Measurements from ENCODE around the gene CHN1.
A peak's percentile ranks its signal among the peaks of the same experiment; 100 is the strongest.

Gene CHN1

DNA sequence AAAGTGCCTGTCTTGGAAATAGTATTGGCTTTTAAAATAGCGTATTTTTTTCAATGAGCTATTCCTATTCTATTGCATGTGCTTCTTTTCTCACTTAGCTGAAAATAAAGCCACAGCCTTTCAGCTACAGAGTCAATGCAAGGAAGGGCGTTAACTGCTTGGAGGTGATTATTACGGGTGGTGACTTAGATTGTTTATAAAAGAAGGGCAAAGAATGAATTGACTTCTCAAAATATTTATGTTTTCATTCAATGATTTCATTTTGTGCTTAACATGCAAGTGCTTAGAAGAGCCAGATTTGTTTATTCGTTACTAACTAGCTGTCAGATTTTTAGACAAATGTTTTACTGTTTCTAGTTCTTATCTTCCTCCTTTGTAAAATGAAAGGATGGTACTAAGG lies 2.8 kb upstream of the CHN1 start:
- Histone ChIP-seq H3K27me3 (ENCODE audit: insufficient read depth, low read depth) (0 out of 2 replicates have a peak, but pooled peaks cover 7% of the 10 kb centered on the region), H3K9ac (no peak overlapping the region)

DNA sequence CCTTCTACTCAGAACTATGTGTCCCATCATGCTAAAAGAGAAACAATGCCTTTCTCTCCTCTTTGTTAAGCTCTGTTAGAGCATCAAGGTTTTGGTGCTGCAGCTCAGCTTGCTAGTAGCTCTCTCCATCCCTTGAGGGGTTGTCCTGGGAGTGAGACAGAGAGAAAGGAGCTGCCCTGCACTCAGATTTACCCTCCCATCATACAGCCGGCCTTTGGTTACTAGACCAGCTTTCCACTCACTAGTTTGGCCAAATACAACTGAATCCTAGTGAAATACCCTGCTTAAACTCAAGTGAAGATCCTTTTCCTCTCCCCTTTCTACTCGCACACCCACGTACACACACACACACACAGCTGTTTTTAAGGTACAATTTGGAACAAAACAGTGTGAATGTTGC lies 2.3 kb upstream of the CHN1 start:
- Histone ChIP-seq H3K4me3 (IDR thresholded peaks at IDR 0.05; ENCODE audit: insufficient read depth, low read depth, low read length) (no peak overlapping the region), H3K9ac (no peak overlapping the region), H4K20me1 (ENCODE audit: insufficient read depth) (no peaks in the 10 kb centered on the region), H3K4me1 (ENCODE audit: low read depth, poor library complexity, severe bottlenecking) (peaks cover 14% of the 10 kb centered on the region), H2AFZ (ENCODE audit: low read depth) (no peak overlapping the region), H3K27me3 (ENCODE audit: insufficient read depth, low read depth) (0 out of 2 replicates have a peak, but pooled peaks cover 7% of the 10 kb centered on the region), H3K79me2 (ENCODE audit: insufficient read depth, low read depth) (no peaks in the 10 kb centered on the region), H3K36me3 (ENCODE audit: insufficient read depth) (no peaks in the 10 kb centered on the region), H3K4me2 (no peak overlapping the region), H3K27ac (no peak overlapping the region)
- TF ChIP-seq, protein P1, sequence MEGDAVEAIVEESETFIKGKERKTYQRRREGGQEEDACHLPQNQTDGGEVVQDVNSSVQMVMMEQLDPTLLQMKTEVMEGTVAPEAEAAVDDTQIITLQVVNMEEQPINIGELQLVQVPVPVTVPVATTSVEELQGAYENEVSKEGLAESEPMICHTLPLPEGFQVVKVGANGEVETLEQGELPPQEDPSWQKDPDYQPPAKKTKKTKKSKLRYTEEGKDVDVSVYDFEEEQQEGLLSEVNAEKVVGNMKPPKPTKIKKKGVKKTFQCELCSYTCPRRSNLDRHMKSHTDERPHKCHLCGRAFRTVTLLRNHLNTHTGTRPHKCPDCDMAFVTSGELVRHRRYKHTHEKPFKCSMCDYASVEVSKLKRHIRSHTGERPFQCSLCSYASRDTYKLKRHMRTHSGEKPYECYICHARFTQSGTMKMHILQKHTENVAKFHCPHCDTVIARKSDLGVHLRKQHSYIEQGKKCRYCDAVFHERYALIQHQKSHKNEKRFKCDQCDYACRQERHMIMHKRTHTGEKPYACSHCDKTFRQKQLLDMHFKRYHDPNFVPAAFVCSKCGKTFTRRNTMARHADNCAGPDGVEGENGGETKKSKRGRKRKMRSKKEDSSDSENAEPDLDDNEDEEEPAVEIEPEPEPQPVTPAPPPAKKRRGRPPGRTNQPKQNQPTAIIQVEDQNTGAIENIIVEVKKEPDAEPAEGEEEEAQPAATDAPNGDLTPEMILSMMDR (conservative IDR thresholded peaks at IDR 0.05; ENCODE audit: low read depth, low read length): no peak

More for the DNA sequence above, 2.8 kb upstream of the CHN1 start:
- H3K4me2 ChIP-seq: no peak overlapping the region
- no peak overlapping the region for H3K27ac ChIP-seq
- H3K79me2 ChIP-seq (ENCODE audit: insufficient read depth, low read depth): no peaks in the 10 kb centered on the region
- no peak overlapping the region for H2AFZ ChIP-seq (ENCODE audit: low read depth)
- no peaks in the 10 kb centered on the region for H3K36me3 ChIP-seq (ENCODE audit: insufficient read depth)
- H3K4me1 ChIP-seq (ENCODE audit: low read depth, poor library complexity, severe bottlenecking): peaks cover 14% of the 10 kb centered on the region
- H4K20me1 ChIP-seq (ENCODE audit: insufficient read depth): no peaks in the 10 kb centered on the region
- TF ChIP-seq, protein P1 (conservative IDR thresholded peaks at IDR 0.05; ENCODE audit: low read depth, low read length): no peak
- H3K4me3 ChIP-seq (IDR thresholded peaks at IDR 0.05; ENCODE audit: insufficient read depth, low read depth, low read length): no peak overlapping the region

DNA sequence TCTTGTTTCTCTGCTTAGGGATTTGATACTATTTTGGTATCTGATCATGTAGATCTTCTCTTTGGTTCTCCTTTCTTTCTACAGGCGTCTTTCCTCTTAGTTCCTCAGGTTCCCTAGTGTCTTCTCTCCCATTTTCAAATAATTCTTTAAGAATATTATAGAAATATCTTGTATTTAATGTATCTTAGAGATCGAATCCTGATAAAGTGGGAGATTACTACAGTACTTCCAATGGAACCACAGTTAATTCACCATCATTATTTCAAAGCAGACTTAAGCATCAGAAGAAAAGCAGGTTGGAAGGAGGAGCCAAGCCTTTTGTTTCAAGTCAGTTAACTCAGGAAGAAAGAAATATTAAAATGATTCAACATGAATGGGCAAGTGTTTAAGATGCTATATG lies 1.1 kb upstream of the CHN1 start:
- Histone ChIP-seq H3K9ac (no peak overlapping the region), H3K36me3 (ENCODE audit: insufficient read depth) (no peaks in the 10 kb centered on the region), H3K27me3 (ENCODE audit: insufficient read depth, low read depth) (0 out of 2 replicates have a peak, but pooled peaks cover 7% of the 10 kb centered on the region), H3K4me1 (ENCODE audit: low read depth, poor library complexity, severe bottlenecking) (peaks cover 14% of the 10 kb centered on the region), H3K4me2 (peak overlapping the region; percentile 71; the same call in 1 of the 2 replicates), H3K4me3 (IDR thresholded peaks at IDR 0.05; ENCODE audit: insufficient read depth, low read depth, low read length) (no peak overlapping the region), H2AFZ (ENCODE audit: low read depth) (no peak overlapping the region), H3K79me2 (ENCODE audit: insufficient read depth, low read depth) (no peaks in the 10 kb centered on the region), H3K27ac (no peak overlapping the region), H4K20me1 (ENCODE audit: insufficient read depth) (no peaks in the 10 kb centered on the region)
- TF ChIP-seq, protein P1 (conservative IDR thresholded peaks at IDR 0.05; ENCODE audit: low read depth, low read length): no peak

DNA sequence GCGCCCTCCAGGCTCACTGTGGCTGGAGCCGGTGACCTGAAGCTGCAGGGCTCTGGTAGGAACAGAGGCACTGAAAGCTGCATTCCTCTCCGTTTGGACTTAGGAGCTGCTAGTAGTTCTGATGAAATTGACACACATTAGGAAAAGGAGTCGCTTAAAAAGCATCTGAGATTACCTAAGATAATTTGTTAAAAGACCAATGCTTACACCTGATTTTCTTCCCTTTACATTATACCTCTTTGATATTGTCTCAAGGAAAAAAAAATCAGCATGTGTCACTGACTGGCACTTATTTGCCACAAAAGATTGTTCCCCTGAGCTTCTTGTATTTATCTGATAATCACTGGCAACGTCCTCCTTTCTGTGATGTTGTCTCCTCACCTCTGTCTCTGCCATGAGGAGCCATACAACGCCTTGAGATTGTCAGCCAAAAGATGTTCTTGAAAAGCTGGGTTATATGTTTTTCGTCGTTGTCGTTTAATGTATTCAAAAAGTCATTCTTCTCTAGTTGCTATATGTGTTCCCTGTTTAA lies 618 bp upstream of the CHN1 start:
- H3K27me3 ChIP-seq (ENCODE audit: insufficient read depth, low read depth): 0 out of 2 replicates have a peak, but pooled peaks cover 7% of the 10 kb centered on the region
- no peaks in the 10 kb centered on the region for H3K79me2 ChIP-seq (ENCODE audit: insufficient read depth, low read depth)
- H2AFZ ChIP-seq (ENCODE audit: low read depth): peak overlapping the region; percentile 98
- peak overlapping the region; percentile 71 for H3K4me2 ChIP-seq
- H3K4me3 ChIP-seq (IDR thresholded peaks at IDR 0.05; ENCODE audit: insufficient read depth, low read depth, low read length): peak overlapping the region; percentile 47
- H3K36me3 ChIP-seq (ENCODE audit: insufficient read depth): no peaks in the 10 kb centered on the region
- H3K9ac ChIP-seq: peak overlapping the region; percentile 68; the same call in 1 of the 2 replicates
- peaks cover 14% of the 10 kb centered on the region for H3K4me1 ChIP-seq (ENCODE audit: low read depth, poor library complexity, severe bottlenecking)
- no peaks in the 10 kb centered on the region for H4K20me1 ChIP-seq (ENCODE audit: insufficient read depth)
- TF ChIP-seq, protein P1 (conservative IDR thresholded peaks at IDR 0.05; ENCODE audit: low read depth, low read length): no peak
- H3K27ac ChIP-seq: peak overlapping the region; percentile 26; the same call in 1 of the 2 replicates

Measured in KMS-11 (cell line).